ENCODE results near the gene C13orf46.

GRCh38 chr13:113998781-113999617 is 25.1 kb upstream of the C13orf46 start:
- TF ChIP-seq, protein P1, sequence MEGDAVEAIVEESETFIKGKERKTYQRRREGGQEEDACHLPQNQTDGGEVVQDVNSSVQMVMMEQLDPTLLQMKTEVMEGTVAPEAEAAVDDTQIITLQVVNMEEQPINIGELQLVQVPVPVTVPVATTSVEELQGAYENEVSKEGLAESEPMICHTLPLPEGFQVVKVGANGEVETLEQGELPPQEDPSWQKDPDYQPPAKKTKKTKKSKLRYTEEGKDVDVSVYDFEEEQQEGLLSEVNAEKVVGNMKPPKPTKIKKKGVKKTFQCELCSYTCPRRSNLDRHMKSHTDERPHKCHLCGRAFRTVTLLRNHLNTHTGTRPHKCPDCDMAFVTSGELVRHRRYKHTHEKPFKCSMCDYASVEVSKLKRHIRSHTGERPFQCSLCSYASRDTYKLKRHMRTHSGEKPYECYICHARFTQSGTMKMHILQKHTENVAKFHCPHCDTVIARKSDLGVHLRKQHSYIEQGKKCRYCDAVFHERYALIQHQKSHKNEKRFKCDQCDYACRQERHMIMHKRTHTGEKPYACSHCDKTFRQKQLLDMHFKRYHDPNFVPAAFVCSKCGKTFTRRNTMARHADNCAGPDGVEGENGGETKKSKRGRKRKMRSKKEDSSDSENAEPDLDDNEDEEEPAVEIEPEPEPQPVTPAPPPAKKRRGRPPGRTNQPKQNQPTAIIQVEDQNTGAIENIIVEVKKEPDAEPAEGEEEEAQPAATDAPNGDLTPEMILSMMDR (conservative IDR thresholded peaks at IDR 0.05; ENCODE audit: low read depth, low read length), result no peak
- TF ChIP-seq EZH2phosphoT487 (IDR thresholded peaks at IDR 0.05; ENCODE audit: borderline replicate concordance, low read length), result no peak
